SW 1271 (cell line): ENCODE data around the gene NAT16.

Experiments
- DNase-seq, 2 experiments: peaks; one replicate each; lab custom pipeline; 2025; lab: John Stamatoyannopoulos, UW

The NAT16 gene

GRCh38 chr7:101170617-101171441 lies 9.3 kb downstream of the NAT16 start:
- no peak for DNase-seq

GRCh38 chr7:101169838-101170551 lies 10.1 kb downstream of the NAT16 start:
- peak in 1 of 2 experiments; percentile 51 for DNase-seq

GRCh38 chr7:101169110-101169837 lies 10.8 kb downstream of the NAT16 start:
- no peak for DNase-seq

GRCh38 chr7:101168412-101169049 lies 11.6 kb downstream of the NAT16 start:
- no peak for DNase-seq

- DNase-seq: peak in 1 of 2 experiments; percentile 47
Observed at GRCh38 chr7:101167645-101168411, 12.3 kb downstream of the NAT16 start.

- no peak for DNase-seq
Observed at GRCh38 chr7:101166909-101167644, 13.0 kb downstream of the NAT16 start.

- DNase-seq: no peak
Observed at GRCh38 chr7:101166648-101166908, 13.5 kb downstream of the NAT16 start.

- DNase-seq: no peak
Observed at GRCh38 chr7:101165958-101166647, 14.0 kb downstream of the NAT16 start.

GRCh38 chr7:101165075-101165957 lies 14.8 kb downstream of the NAT16 start, which contains the start of gene VGF:
Gene VGF, minus strand, starts transcription at chr7:101165569. Its CDS starts 726 bp downstream, at chr7:101164843.
- peak; percentile 86 to 88 for DNase-seq

- no peak for DNase-seq
Observed at GRCh38 chr7:101164071-101164840, 15.8 kb downstream of the NAT16 start.

- DNase-seq: peak; percentile 30 to 82
Observed at GRCh38 chr7:101163279-101164070, 16.6 kb downstream of the NAT16 start.

- DNase-seq: peak in 1 of 2 experiments; percentile 74
Observed at GRCh38 chr7:101162551-101163278, 17.4 kb downstream of the NAT16 start.

GRCh38 chr7:101161692-101162471 lies 18.2 kb downstream of the NAT16 start:
- DNase-seq: no peak

- no peak for DNase-seq
Observed at GRCh38 chr7:101160910-101161309, 19.2 kb downstream of the NAT16 start.

GRCh38 chr7:101159696-101160674 lies 20.1 kb downstream of the NAT16 start:
- peak in 1 of 2 experiments; percentile 49 for DNase-seq
